GM12892 (cell line): ENCODE measurements around the gene DBX1.

Experiments used
- POLR2AphosphoS5 ChIP-seq: IDR thresholded peaks from 2 replicates; pipeline ENCODE4 v1.6.1; 2011; ENCODE audit warnings: low read depth, low read length, control low read depth
- TAF1 ChIP-seq: IDR thresholded peaks from 2 replicates; pipeline ENCODE4 v1.6.1; 2011; ENCODE audit warnings: low read depth, mild to moderate bottlenecking, control low read depth, low read length, borderline replicate concordance

GRCh38 chr11:20156876-20157613 lies 3.2 kb downstream of the DBX1 start:
- TF ChIP-seq POLR2AphosphoS5 (no peak), TAF1 (no peak)
